Spleen (tissue), 11 donors: ENCODE data around the gene GUCD1. TPM values are rescaled to one million over a fixed set of nuclear protein-coding genes. Genes with fewer than 3 reads are reported as not detected.

Experiments used
- DNase-seq: peaks from one replicate; pipeline ENCODE4 v3.0.0-alpha.2; 2020
- H3K27ac ChIP-seq, 8 donors: fragments of 200-600 bp; sonication (generic) in 7 of 8; 1 replicate in 4 of 8; 2 replicates in 4 of 8; pipeline versions ENCODE4 v1.5.0 to v1.8.0; 2016 to 2021; ENCODE audit warnings: inconsistent platforms in 4 of 8, mild to moderate bottlenecking in 4 of 8, moderate library complexity in 1 of 8
- H3K27me3 ChIP-seq, 7 donors: fragments of 200-600 bp; sonication (generic) in 6 of 7; replicated peaks in 1 of 7; 1 replicate in 4 of 7; 2 replicates in 3 of 7; pipeline versions ENCODE4 v1.5.0 to v1.8.0; 2016 to 2021; ENCODE audit warnings: inconsistent platforms in 3 of 7, mild to moderate bottlenecking in 1 of 7
- H3K36me3 ChIP-seq, 6 donors: fragments of 200-600 bp; sonication (generic) in 5 of 6; 1 replicate in 4 of 6; 2 replicates in 2 of 6; pipeline versions ENCODE4 v1.5.0 to v1.8.0; 2016 to 2021; ENCODE audit warnings: inconsistent platforms in 2 of 6
- H3K4me1 ChIP-seq, 6 donors: fragments of 200-600 bp; sonication (generic) in 5 of 6; 1 replicate in 3 of 6; 2 replicates in 3 of 6; pipeline versions ENCODE4 v1.5.0 to v1.8.0; 2016 to 2021; ENCODE audit warnings: inconsistent platforms in 3 of 6
- H3K4me3 ChIP-seq, 8 donors: fragments of 200-600 bp; sonication (generic) in 7 of 8; 1 replicate in 4 of 8; 2 replicates in 4 of 8; pipeline versions ENCODE4 v1.5.0 to v1.8.0; 2016 to 2021; ENCODE audit warnings: inconsistent platforms in 4 of 8, mild to moderate bottlenecking in 4 of 8, moderate library complexity in 2 of 8
- H3K9me3 ChIP-seq, 8 donors: fragments of 200-600 bp; sonication (generic) in 7 of 8; 1 replicate in 4 of 8; 2 replicates in 4 of 8; pipeline versions ENCODE4 v1.5.0 to v1.8.0; 2016 to 2021; ENCODE audit warnings: inconsistent platforms in 4 of 8
- CTCF ChIP-seq, 11 experiments: fragments of 200-600 bp in 7 of 11; fragments of 450-650 bp in 4 of 11; sonication (generic) in 4 of 11; IDR thresholded peaks in 8 of 11; conservative IDR thresholded peaks in 3 of 11; 1 replicate in 7 of 11; 2 replicates in 4 of 11; pipeline versions ENCODE4 v1.4.0 to v1.8.0; 2016 to 2021; ENCODE audit warnings: antibody characterized with exemption in 11 of 11, inconsistent platforms in 4 of 11, mild to moderate bottlenecking in 1 of 11
- POLR2A ChIP-seq, 3 donors: fragments of 450-650 bp; IDR thresholded peaks; one replicate each; pipeline ENCODE4 v1.5.1; 2017; ENCODE audit warnings: antibody characterized with exemption in 3 of 3, mild to moderate bottlenecking in 1 of 3
- POLR2AphosphoS5 ChIP-seq, 3 donors: sonication (generic); formaldehyde crosslinking; IDR thresholded peaks; one replicate each; pipeline ENCODE4 v1.5.1; 2017; ENCODE audit warnings: antibody characterized with exemption in 3 of 3
- WGBS, 5 donors: extraction: QIAGEN DNeasy Blood & Tissue Kit in 3 of 5; methylation state at CpG; one replicate each; pipeline versions ENCODE4 v1.1.5 to v1.1.7; 2013 to 2018; 5-methylcytosine and 5-hydroxymethylcytosine counted together
- intact Hi-C: fragments of 100-400 bp; cut with DNase I; formaldehyde crosslinking; loops from one replicate; pipeline ENCODE4 v1.15.0; 2023; ENCODE audit warnings: low total_unique reads
- polyA plus RNA-seq, 3 donors: library from polyadenylated mRNA; stranded (reverse); fragments of 200-250 nt; gene quantifications; one replicate each; pipeline ENCODE4 v1.2.1, GENCODE V29; 2013
- total RNA-seq, 7 donors: library from RNA; depleted of rRNA in 3 of 7; stranded (reverse); fragments of >200 nt in 3 of 7; fragmentation: NEBNext Ultra II Directional in 4 of 7; extraction: Animal tissue kit (Norgen Biotek cat#: 25700) in 4 of 7; gene quantifications; one replicate each; pipeline versions ENCODE4 v1.1.0 to v1.2.1, GENCODE V29; 2016 to 2021
- donor health status: healthy with polysubstance abuse.
- donor health status: DM: no; HTN: no; CAD: no; lungs with moderate emphysema.
- donor health status: DM: no; HTN: no; CAD: no.
- donor health status: Bipolar disorder and iron deficiency.
- donor health status: healthy.
- donor health status: DM: no; HTN: no; CAD: no.
- donor health status: DM: yes; HTN: yes; CAD: no.

The GUCD1 gene
- total and polyA plus RNA-seq, 10 donors = 82.6 to 162 (median 106) TPM

DNA sequence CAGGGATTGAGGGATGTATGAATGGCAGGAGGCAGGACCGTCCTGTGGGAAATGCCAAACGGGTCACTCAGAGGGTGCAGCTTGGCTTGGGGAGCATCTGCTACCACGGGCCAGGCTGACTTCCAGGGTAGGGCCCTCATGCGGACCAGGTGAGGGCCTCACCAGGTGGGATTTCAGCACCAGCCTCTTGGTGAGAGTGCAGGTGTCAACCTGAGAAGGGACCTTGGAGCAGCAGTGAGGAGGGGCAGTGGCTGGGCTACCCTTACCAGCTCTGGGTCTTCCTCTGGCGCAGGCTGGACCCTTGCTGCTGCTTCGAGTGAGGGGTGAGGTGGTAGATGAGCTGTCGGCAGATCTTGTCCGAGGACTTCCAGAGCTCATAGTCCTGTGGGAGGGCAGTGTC is 33.0 kb upstream of the GUCD1 start:
- 83 to 90% (median 86%) methylated on average over 4 to 8 of the region's 8 CpGs for WGBS, 5 donors
- Histone ChIP-seq H3K27ac (no peak overlapping the region), H3K4me1 (peaks cover 0 to 30% (median 7%) of the 10 kb centered on the region in 6 donors), H3K27me3 (peaks cover 0 to 14% (median 0%) of the 10 kb centered on the region in 7 donors), H3K9me3 (no peaks in the 10 kb centered on the region), H3K4me3 (no peak overlapping the region), H3K36me3 (peaks cover 0 to 37% (median 5%) of the 10 kb centered on the region in 6 donors)
- no peak for DNase-seq
- TF ChIP-seq POLR2AphosphoS5 (IDR thresholded peaks at IDR 0.05) (no peak), POLR2A (IDR thresholded peaks at IDR 0.05) (no peak), CTCF (IDR thresholded peaks at IDR 0.05 in 8 of 11, conservative IDR thresholded peaks at IDR 0.05 in 3 of 11) (no peak)
- intact Hi-C loops = no loop called here

DNA sequence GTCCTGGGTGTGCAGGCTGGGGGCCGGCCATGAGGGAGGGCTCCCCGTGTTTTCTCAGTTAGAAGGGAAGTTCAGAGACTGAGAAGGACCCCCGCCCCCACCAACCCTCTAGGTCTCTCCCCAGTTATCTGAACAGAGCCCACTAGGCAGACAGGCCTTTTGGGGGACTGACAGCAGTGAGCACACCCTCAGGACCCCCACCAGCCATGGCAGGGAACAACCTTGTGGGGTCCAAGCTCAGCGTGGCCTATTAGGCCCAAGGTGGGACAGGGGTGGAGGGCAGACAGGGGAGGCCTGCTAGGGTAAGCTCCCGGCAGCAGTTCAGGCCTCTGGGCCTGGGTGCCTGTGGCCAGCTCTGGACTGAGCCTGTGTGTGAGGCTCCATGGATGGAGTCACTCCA is 32.3 kb upstream of the GUCD1 start:
- Histone ChIP-seq H3K9me3 (no peaks in the 10 kb centered on the region), H3K27me3 (peaks cover 0 to 8% (median 0%) of the 10 kb centered on the region in 7 donors), H3K36me3 (peaks cover 0 to 37% (median 5%) of the 10 kb centered on the region in 6 donors), H3K27ac (no peak overlapping the region), H3K4me3 (no peak overlapping the region), H3K4me1 (peaks cover 0 to 25% (median 4%) of the 10 kb centered on the region in 6 donors)
- intact Hi-C loops = no loop called here
- 66 to 89% (median 77%) methylated on average over 5 of the region's 5 CpGs for WGBS, 5 donors
- DNase-seq = no peak
- TF ChIP-seq POLR2A (IDR thresholded peaks at IDR 0.05) (no peak), POLR2AphosphoS5 (IDR thresholded peaks at IDR 0.05) (no peak), CTCF (IDR thresholded peaks at IDR 0.05 in 8 of 11, conservative IDR thresholded peaks at IDR 0.05 in 3 of 11) (no peak)

GRCh38 chr22:24585927-24586546 is 31.1 kb upstream of the GUCD1 start:
- Histone ChIP-seq H3K36me3 (peaks cover 0 to 37% (median 5%) of the 10 kb centered on the region in 6 donors), H3K9me3 (no peaks in the 10 kb centered on the region), H3K27ac (no peak overlapping the region), H3K4me1 (peaks cover 0 to 18% (median 0%) of the 10 kb centered on the region in 6 donors), H3K27me3 (no peaks in the 10 kb centered on the region), H3K4me3 (no peak overlapping the region)
- no peak for TF ChIP-seq CTCF (IDR thresholded peaks at IDR 0.05 in 8 of 11, conservative IDR thresholded peaks at IDR 0.05 in 3 of 11)
- no peak for TF ChIP-seq POLR2AphosphoS5 (IDR thresholded peaks at IDR 0.05)
- TF ChIP-seq POLR2A (IDR thresholded peaks at IDR 0.05) = no peak
- intact Hi-C loops = no loop called here
- peak; percentile 52 for DNase-seq
- 93 to 95% (median 93%) methylated on average over 17 to 24 of the region's 24 CpGs for WGBS, 5 donors

DNA sequence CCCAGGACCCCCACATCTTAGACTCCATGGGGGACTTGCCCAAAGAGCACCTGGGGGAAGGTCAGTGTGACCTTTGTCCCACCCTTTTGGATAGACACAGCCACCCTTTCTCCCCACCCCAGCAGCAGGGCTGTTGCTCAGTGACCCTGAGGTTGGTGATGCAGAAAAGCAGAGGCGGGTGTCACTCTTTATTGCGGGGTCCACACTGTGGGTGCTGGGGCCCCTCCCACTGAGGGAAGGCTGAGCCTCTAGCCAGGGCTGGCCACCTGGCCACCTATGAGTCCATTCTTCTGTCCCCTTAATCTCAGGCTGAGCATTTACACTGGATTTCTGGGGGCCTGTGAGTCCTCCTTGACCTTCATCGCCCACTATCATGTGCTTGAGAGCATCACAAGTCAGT is 30.5 kb upstream of the GUCD1 start:
- peaks cover 0 to 18% (median 0%) of the 10 kb centered on the region in 6 donors for H3K4me1 ChIP-seq
- no peaks in the 10 kb centered on the region for H3K27me3 ChIP-seq
- H3K9me3 ChIP-seq = no peaks in the 10 kb centered on the region
- no peak for TF ChIP-seq CTCF (IDR thresholded peaks at IDR 0.05 in 8 of 11, conservative IDR thresholded peaks at IDR 0.05 in 3 of 11)
- TF ChIP-seq POLR2AphosphoS5 (IDR thresholded peaks at IDR 0.05) = no peak
- TF ChIP-seq POLR2A (IDR thresholded peaks at IDR 0.05) = no peak
- 90 to 100% (median 96%) methylated on average over 2 to 3 of the region's 3 CpGs for WGBS, 5 donors
- no peak overlapping the region for H3K4me3 ChIP-seq
- peak; percentile 30 for DNase-seq
- intact Hi-C loops = no loop called here
- H3K27ac ChIP-seq = no peak overlapping the region
- H3K36me3 ChIP-seq = peaks cover 0 to 37% (median 5%) of the 10 kb centered on the region in 6 donors
